GM12864 (cell line): ENCODE results near the gene SPRR5.
A peak's percentile ranks its signal among the peaks of the same experiment; 100 is the strongest.

Experiments used
- DNase-seq: peaks from one replicate; pipeline ENCODE4 v3.0.0-alpha.2; 2011; ENCODE audit warnings: low read depth
- H3K4me3 ChIP-seq: 2 replicates; pipeline ENCODE4 v1.5.1; 2011; ENCODE audit warnings: mild to moderate bottlenecking, low read depth, low read length, control low read depth
- TF ChIP-seq, protein P1 (sequence below): IDR thresholded peaks from 2 replicates; pipeline ENCODE4 v1.5.1; 2011; ENCODE audit warnings: low read depth, mild to moderate bottlenecking, moderate library complexity, low read length, control low read depth, inconsistent platforms; ENCODE audit errors: missing control alignments

SPRR5 gene

DNA sequence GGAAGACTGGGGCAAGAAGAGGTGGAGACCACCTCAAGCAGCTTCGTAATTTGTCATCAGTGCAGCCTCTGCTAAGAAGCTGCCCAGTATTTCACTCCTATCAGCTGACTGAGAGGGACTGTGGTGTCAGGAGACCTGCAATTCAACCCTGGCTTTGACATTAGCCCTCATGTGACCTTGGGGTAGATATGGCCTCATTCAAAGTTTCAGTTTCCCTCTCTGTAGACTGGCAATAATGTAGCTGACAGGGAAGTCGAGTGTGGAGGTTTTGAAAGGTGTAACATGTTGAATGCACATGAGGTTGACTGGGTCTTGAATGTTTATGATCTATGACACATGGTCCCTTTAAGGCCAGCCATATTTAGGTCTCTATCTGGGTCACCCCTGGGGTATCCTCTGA is 21.2 kb downstream of the SPRR5 start:
- DNase-seq, result peak; percentile 47
- no peak overlapping the region for H3K4me3 ChIP-seq
- TF ChIP-seq, protein P1, sequence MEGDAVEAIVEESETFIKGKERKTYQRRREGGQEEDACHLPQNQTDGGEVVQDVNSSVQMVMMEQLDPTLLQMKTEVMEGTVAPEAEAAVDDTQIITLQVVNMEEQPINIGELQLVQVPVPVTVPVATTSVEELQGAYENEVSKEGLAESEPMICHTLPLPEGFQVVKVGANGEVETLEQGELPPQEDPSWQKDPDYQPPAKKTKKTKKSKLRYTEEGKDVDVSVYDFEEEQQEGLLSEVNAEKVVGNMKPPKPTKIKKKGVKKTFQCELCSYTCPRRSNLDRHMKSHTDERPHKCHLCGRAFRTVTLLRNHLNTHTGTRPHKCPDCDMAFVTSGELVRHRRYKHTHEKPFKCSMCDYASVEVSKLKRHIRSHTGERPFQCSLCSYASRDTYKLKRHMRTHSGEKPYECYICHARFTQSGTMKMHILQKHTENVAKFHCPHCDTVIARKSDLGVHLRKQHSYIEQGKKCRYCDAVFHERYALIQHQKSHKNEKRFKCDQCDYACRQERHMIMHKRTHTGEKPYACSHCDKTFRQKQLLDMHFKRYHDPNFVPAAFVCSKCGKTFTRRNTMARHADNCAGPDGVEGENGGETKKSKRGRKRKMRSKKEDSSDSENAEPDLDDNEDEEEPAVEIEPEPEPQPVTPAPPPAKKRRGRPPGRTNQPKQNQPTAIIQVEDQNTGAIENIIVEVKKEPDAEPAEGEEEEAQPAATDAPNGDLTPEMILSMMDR, result no peak

- no peak overlapping the region for H3K4me3 ChIP-seq
- no peak for DNase-seq
- TF ChIP-seq, protein P1, result no peak
Observed at GRCh38 chr1:152969036-152969435, 22.0 kb downstream of the SPRR5 start.

GRCh38 chr1:152970495-152970894 is 23.5 kb downstream of the SPRR5 start, which contains the start of gene SPRR4:
Gene SPRR4, plus strand, starts transcription at chr1:152970648. Its CDS starts 1,243 bp downstream, at chr1:152971891.
- no peak within 1 kb of the TSS for H3K4me3 ChIP-seq
- TF ChIP-seq, protein P1, result no peak
- DNase-seq, result no peak

- TF ChIP-seq, protein P1, result no peak
- DNase-seq, result no peak
- H3K4me3 ChIP-seq, result no peak overlapping the region
Observed at GRCh38 chr1:152972196-152972886, 25.3 kb downstream of the SPRR5 start.

DNA sequence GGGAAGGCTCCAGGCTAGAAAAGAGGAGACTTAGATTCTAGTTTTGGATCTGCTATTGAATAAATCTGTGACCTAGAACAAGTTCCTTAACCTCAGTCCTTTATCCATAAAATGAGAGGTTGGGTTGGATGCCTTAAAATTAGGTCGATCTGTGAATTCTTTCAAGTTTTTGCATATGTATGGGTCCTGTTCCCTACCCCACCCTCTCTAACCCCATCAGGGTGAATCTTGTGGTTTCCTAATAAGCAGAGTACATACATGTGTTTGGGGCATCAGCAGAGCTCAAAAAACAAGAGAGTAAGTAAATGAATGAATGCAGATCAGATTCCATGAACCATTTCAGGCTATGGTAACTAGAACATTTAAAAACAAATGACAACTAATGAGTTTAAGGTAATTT is 29.7 kb downstream of the SPRR5 start:
- no peak overlapping the region for H3K4me3 ChIP-seq
- TF ChIP-seq, protein P1, result no peak
- no peak for DNase-seq

DNA sequence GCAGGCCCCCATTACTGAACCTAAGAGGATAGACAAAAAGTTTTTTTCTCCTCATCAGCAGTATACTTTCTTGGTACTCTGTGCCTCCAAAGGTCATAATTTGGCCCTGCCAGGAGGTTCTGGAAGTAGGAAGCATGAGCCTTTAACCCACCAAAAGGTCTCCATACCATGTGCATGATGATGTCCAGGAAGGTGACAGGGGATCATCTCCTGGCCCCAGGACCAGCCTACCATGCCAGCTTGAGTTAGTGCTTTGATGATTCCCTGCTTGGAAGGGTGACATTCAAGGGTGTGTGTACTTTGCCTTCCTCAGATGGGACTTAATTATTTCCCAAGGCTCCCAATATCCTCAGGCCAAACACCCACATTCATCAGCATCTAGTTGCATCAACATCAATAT is 30.6 kb downstream of the SPRR5 start:
- TF ChIP-seq, protein P1, result no peak
- H3K4me3 ChIP-seq, result no peak overlapping the region
- no peak for DNase-seq

GRCh38 chr1:152980676-152981075 is 33.7 kb downstream of the SPRR5 start:
- DNase-seq, result no peak
- no peak overlapping the region for H3K4me3 ChIP-seq
- TF ChIP-seq, protein P1, result no peak
